ENCODE results near the gene SIGLEC1.

The SIGLEC1 gene

GRCh38 chr20:3744037-3744436 is 31.6 kb upstream of the SIGLEC1 start:
- no peak for DNase-seq

GRCh38 chr20:3743251-3743650 is 30.9 kb upstream of the SIGLEC1 start:
- no peak for DNase-seq

DNA sequence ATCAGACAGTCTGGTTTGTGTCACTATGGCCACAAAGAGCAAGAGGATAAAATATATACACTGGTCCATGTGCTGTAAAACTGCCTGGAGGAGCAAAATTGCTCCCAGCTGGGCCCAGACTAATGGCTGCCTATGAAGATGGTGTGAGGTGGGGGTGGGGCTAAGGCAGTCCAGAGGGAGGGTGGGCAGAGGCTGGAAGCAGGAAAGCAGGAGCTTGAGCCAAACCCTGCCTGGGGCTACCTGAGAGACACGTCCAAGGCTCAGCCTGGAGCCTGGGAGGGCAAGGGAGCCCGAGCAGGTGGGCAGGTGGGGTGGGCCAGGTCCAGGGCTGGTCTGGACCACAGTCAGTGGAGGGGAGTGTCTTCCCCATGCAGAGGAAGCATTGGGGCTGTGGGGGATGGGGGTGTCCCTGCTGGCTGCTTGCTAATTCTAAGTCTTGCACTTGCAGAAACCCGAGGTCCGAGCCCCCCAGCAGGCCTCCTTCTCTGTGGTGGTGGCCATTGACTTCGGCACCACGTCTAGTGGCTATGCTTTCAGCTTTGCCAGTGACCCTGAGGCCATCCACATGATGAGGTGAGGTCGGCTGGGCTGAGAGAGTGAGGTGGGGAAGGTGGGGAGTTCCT is 29.5 kb upstream of the SIGLEC1 start:
- no peak for DNase-seq

DNA sequence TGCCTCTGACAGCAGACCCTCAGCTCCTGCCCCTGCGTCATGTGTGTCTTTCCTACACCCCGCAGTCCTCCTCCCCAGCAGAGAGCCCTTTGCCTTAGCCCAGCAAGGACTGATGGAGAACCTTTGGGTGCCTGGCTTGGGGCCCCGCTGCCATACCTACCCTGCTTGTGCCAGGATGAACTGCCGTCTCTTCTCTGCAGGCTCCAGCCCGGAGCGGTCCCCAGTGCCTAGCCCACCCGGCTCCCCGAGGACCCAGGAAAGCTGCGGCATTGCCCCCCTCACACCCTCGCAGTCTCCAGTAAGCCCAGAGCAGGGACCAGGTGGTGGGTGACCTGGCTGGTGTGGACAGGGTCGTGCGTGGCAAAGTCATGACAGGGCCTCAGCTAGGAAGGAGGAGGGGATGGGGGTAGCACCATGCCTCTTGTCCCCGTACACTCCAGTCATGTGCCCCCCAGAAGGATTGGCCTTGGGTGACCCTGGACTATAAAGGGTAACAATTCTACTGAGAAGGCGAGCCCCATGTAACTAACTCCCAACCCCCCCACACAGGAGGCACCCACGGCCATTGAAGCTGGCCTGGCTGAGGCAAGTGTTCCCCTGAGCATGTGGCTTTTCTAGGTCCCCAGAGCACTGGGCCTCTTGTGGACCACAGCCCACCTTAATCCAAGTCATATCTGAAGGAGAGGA is 28.4 kb upstream of the SIGLEC1 start:
- no peak for DNase-seq

- DNase-seq, result no peak
These were observed 27.6 kb upstream of the SIGLEC1 start for GRCh38 chr20:3739926-3740451.

DNA sequence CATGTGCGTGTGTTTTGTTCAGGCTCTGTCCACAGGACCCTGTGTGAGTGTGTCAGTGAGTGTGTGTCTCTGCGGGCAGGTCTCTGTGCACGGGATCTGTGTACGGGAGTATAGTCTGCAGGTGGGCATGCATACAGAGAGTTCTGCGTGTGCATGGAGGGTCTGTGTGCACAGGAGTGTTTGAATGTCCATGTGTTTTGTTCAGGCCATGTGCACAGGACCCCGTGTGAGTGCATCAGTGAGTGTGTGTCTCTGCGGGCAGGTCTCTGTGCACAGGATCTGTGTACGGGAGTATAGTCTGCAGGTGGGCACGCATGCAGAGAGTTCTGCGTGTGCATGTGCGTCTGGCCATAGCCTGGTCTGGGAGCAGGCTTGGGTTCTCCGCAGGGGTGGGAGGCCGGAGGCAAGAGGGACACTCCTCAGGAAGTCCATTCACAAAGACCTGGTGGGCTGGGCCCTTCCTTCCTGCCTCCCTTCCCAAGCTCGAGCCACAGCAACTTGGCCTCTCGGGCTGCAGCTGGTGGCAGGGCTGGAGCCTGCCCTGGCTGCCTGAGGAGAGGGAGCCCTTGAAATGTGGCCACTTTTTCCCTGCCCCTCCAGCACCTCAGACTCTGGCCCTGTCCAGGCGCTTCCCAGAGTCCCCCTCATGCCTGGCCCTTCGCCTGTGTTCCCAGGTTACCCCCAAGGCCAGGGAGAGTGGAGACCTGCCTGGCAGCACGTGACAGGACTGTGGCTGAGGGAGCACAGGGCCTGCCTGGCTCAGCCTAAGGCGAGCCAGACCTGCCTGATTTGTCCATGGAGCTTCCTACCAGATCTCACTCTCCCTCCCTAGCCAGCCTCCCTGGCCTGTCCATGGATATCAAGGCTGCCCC is 26.9 kb upstream of the SIGLEC1 start:
- no peak for DNase-seq

- no peak for DNase-seq
These were observed 26.0 kb upstream of the SIGLEC1 start for GRCh38 chr20:3738111-3739053.

GRCh38 chr20:3735768-3736167 is 23.4 kb upstream of the SIGLEC1 start:
- DNase-seq, result no peak

DNA sequence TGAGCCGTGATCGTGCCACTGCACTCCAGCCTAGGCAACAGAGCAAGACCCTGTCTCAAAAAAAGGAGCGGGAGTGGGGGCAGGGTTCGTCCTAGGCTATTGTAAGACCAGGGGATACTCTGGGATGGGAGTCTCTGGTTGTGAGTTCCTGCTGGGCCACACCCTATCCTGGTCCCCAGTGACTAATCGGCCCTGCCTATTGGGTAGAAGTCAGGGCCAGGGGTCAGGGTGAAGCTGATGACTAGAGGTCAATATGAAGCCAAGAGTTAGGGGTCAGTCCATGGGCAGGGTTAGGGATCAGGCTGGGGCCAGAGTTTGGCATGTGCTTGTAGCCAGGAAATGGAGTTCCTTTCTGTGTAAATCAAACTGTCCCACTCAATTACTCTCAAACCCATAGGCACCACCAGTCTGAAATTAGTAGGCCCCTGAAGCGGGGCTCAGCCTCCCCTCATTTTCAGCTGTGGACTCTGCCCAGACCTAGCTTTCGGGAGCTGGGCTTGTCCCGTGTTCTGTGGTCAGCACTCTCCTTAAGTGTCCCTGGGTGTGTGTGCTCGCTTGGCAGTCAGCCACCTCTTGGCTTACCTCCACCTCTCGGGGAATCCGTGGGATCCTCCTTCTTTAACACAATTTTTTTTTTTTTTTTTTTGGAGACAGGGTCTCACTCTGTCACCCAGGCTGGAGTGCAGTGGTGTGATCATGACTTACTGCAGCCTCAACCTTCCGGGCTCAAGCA is 21.9 kb upstream of the SIGLEC1 start:
- no peak for DNase-seq

- DNase-seq, result no peak
These were observed 21.0 kb upstream of the SIGLEC1 start for GRCh38 chr20:3733119-3733995.

DNA sequence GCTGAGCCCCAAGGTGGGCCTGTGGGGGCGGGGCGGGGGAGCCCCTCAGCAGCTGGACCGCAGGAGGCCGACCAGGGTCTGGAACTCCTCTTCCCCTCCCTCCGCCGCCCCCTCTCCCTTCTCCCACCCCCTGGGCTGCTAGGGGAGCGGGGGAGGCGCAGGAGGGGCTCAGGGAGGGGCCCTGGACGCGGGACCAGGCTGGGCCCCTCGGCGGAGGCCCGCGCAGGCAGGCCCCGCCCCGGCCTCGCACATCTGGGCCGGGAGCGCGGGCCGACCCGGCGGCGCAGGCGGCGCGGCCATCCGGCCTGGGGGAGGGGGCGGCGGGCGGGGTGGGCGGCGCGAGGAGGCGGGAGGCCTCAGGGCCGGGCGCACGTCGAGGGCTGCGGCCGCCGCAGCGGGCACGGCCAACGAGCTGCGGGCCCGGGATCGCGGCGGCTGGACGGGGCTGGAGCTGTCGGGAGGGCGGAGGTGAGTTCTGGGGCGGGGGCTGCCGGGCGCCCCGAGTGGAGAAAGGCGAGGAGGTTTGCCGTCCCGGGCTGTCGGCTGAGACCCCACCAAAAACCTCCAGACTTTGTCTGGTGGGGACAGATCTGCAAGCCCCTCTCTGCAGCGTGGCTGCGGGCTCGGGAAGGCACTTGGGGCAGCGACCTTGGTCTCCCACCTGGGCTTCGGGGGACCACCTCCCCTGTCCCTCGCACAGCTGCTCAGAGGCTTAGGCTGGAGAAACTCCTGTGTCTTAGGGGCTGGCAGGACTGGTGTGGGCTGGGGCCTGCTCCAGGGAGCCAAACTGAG is 20.1 kb upstream of the SIGLEC1 start, which contains the start of gene HSPA12B:
Gene HSPA12B (plus strand): TSS at position 359 of the 792 bp plus-strand sequence. CDS start 5,990 bp downstream, outside the sequence.
- DNase-seq, result no peak

DNA sequence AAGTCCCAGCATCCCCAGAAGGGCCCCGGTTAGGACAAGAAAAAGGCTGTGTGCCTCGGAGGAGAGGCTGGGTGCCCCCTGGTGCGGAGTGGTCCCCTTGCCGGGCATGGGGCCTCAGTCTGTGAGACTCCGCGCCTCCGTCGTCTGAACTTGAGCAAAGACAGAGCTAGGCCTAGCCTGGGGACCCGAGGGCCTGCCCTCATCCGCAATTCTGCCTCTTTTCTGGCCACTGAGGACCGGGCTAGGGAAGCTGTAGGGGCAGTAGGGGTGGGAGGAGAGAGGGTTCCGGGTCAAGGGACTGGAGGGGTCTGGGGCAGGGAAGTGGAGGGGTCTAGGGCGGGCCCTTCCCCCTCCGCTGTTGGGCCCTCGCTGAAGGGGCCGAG is 19.5 kb upstream of the SIGLEC1 start:
- no peak for DNase-seq

DNA sequence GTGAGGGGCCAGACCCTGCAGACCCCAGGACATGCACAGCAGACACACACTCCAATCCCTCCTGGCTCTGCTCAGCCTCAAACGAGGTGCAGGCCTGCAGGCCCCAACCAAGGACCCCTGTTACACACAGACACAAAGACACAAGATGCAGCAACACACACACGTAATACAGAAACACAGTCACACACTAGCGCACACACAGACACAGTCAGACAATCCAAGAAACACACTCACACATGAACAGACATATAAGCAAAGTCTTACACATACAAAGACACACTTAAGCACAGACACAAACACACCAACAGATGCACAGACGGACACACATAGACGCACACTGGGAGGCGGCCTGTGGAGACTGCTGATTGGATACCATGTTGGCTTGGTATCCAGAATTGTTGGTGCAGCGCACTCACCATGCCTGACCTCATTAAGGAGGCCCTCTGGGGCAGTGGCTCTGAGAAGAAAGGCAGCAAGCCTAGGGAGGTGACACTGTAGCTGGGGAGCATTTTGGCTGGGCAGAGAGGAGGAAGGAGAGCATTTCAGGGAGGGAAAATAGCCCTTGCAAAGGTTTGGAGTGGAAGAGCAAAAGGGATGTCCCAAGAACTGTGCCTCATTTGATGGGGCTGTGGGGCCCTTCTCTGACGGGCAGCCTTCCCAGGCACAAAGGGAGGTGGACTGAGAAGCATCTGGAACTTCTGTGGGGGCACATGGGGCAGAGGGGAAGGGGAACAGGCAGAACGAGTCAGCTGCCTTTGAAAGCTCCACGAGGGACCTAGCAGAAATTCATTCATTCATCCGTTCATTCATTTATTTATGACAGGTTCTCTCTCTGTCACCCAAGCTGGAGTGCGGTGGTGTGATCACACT is 18.6 kb upstream of the SIGLEC1 start:
- no peak for DNase-seq

DNA sequence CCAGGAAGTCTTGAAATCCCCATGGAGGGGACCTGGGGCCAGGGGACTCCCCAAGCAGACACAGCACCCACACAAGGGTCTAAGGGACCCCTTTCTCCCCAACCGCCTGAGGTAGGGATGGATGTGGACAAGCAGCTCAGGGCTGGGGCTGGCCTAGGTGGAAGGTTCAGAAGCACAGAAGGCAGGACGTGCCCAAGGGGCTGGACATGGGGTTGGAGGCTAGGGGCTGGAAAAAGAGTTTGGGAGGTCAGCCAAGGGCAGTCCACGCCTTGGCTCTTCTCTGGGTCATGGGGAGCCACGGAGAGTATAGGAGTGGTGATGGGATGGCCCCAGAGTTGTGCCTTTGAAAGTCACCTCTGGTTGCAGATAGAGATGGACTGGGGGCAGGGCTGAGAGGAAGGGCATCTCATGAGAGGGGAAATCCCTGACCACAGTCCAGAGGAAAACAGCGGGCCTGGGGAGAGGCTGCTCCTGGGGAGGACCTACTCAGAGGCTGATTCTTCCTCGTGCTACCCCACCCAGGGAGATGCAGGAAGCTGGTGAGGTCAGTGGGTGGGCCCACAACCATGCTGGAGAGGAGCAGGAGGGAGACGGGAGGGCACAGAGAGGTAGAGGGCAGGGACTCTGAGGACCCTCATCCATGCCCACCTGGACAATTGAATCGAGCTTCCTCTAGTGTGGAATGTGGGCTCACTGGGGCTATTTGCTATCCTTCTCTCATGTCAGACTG is 17.6 kb upstream of the SIGLEC1 start:
- no peak for DNase-seq

GRCh38 chr20:3729378-3729777 is 17.0 kb upstream of the SIGLEC1 start:
- DNase-seq, result no peak

GRCh38 chr20:3728876-3729275 is 16.5 kb upstream of the SIGLEC1 start:
- no peak for DNase-seq

GRCh38 chr20:3728354-3728753 is 16.0 kb upstream of the SIGLEC1 start:
- no peak for DNase-seq
